H1 (cell line): Measurements from ENCODE around the gene SHCBP1L. TPM values are rescaled to one million over a fixed set of nuclear protein-coding genes. Genes with fewer than 3 reads are reported as not detected.

ENCODE experiments used
- polyA plus RNA-seq, 7 experiments: library from polyadenylated mRNA; depleted of rRNA in 3 of 7; stranded (reverse) in 5 of 7; unstranded in 2 of 7; fragments of >200 nt in 5 of 7; fragments of 200-250 nt in 2 of 7; gene quantifications; 1 replicate in 5 of 7; 2 replicates in 1 of 7; 4 replicates in 1 of 7; pipeline versions ENCODE4 v1.2.1 to v1.2.3, GENCODE V29; 2011 to 2013; ENCODE audit warnings: missing spikeins in 2 of 7, mixed read lengths in 2 of 7
- small RNA-seq: library from polyadenylated mRNA; stranded (forward); fragments of <200 nt; extraction: miRNeasy Mini kit (QIAGEN cat#:217004); gene quantifications from one replicate; pipeline ENCODE3, GENCODE V24; 2013; ENCODE audit not compliant: insufficient read depth
- total RNA-seq: library from RNA; stranded (reverse); fragmentation: NEBNext Ultra II Directional; extraction: Animal tissue kit (Norgen Biotek cat#: 25700); gene quantifications from 2 replicates; pipeline ENCODE4 v1.2.1, GENCODE V29; 2021

The SHCBP1L gene
- total and polyA plus RNA-seq, 2 of the 8 experiments (the other 6 are each of a cell fraction or from before 2014, with no cell fraction given) = not detected

Small RNA genes lying within 50 kb of the gene (small RNA-seq; reads per million reads assigned to genes)
- gene HMGN1P4 (not detected), gene RNU6-41P (not detected)

Other genes starting within 250 kb of the SHCBP1L start
- 2.3 and 4.4 TPM in 2 replicates for gene NPL, start 163.4 kb downstream of the SHCBP1L start, total RNA-seq
- 2.2 and 2.6 TPM in 2 replicates for gene NPL, start 163.4 kb downstream of the SHCBP1L start, polyA plus RNA-seq (2011; rRNA removed)
- gene DHX9, start 113.8 kb downstream of the SHCBP1L start, total RNA-seq = 329 and 333 TPM in 2 replicates
- gene DHX9, start 113.8 kb downstream of the SHCBP1L start, polyA plus RNA-seq (2011; rRNA removed) = 113 and 153 TPM in 2 replicates
- 90.3 and 92.1 TPM in 2 replicates for gene LAMC1, start 70.3 kb upstream of the SHCBP1L start, total RNA-seq
- gene LAMC1, start 70.3 kb upstream of the SHCBP1L start, polyA plus RNA-seq (2011; rRNA removed) = 29.8 and 47.6 TPM in 2 replicates
- gene LAMC2, start 233.1 kb upstream of the SHCBP1L start, total RNA-seq = 12.9 and 13.0 TPM in 2 replicates
- gene LAMC2, start 233.1 kb upstream of the SHCBP1L start, polyA plus RNA-seq (2011; rRNA removed) = 4.6 and 5.2 TPM in 2 replicates